Rectal smooth muscle tissue (tissue), 1 donor: ENCODE results near the gene IGSF21.

ENCODE experiments used
- H3K27ac ChIP-seq: one replicate; pipeline ENCODE4 v1.7.0; 2013; ENCODE audit warnings: low read depth, low read length, inconsistent platforms
- H3K27me3 ChIP-seq: one replicate; pipeline ENCODE4 v1.7.0; 2013; ENCODE audit warnings: low read length; ENCODE audit not compliant: control insufficient read depth, insufficient read depth
- H3K36me3 ChIP-seq: one replicate; pipeline ENCODE4 v1.7.0; 2013; ENCODE audit warnings: low read length; ENCODE audit not compliant: control insufficient read depth, insufficient read depth
- H3K4me1 ChIP-seq: one replicate; pipeline ENCODE4 v1.7.0; 2013; ENCODE audit warnings: low read length; ENCODE audit not compliant: control insufficient read depth, insufficient read depth
- H3K4me3 ChIP-seq: one replicate; pipeline ENCODE4 v1.7.0; 2013; ENCODE audit warnings: low read length
- H3K9ac ChIP-seq: one replicate; pipeline ENCODE4 v1.7.0; 2013; ENCODE audit warnings: low read length

IGSF21 gene

DNA sequence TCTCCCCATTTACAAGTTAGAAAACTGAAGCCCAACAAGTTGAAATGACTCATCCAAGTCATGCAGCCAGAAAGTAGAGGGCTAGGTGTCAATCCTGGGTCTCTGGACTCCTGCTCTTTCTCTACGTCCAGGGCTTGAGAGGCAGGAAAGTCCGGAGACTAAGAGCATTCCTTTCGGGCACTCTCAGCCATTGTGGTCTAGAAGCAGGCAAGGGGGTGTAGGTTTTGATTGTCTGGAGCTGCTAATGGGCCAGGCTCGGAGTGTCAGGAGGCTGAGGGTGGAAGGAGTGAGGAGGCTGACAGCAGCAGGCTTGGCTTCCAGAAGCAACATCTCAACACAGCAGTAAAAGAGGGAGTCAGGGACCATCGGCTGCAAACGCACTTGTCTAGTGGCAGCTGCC is 265.6 kb downstream of the IGSF21 start:
- no peak overlapping the region for H3K27ac ChIP-seq
- no peaks in the 10 kb centered on the region for H3K4me1 ChIP-seq
- no peak overlapping the region for H3K9ac ChIP-seq
- H3K36me3 ChIP-seq, result no peaks in the 10 kb centered on the region
- H3K4me3 ChIP-seq, result no peak overlapping the region
- H3K27me3 ChIP-seq, result no peaks in the 10 kb centered on the region

DNA sequence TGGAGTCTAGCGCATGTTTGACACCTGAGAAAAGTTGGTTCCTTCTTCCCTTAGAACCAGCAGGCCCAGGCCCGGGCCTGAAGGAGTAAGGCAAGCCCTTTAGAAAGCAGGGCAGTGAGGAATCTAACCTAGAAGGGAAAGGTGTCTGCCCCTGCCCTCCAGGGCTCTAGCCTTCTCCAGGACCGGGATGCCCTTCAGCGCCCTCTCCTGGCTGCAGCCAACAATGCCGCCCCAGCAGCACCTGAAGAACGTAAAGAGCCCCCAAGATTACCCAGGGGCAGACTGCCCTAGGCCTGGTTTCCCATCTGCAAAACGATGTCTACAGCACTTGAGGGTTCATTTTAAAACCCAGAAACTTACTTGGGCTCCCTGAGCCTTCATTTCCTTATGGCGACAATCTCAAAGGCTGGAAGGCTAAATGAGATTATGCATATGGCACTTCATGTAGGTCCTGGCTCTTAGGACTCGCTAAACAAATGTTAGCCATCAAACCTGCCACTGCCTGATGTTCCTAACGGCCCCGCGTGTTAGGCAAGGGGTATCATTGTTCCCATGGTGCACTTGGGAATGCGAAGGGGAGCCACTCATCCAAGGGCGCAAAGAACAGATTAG is 266.4 kb downstream of the IGSF21 start:
- Histone ChIP-seq H3K27ac (no peak overlapping the region), H3K36me3 (no peaks in the 10 kb centered on the region), H3K4me3 (no peak overlapping the region), H3K9ac (no peak overlapping the region), H3K4me1 (no peaks in the 10 kb centered on the region), H3K27me3 (no peaks in the 10 kb centered on the region)

DNA sequence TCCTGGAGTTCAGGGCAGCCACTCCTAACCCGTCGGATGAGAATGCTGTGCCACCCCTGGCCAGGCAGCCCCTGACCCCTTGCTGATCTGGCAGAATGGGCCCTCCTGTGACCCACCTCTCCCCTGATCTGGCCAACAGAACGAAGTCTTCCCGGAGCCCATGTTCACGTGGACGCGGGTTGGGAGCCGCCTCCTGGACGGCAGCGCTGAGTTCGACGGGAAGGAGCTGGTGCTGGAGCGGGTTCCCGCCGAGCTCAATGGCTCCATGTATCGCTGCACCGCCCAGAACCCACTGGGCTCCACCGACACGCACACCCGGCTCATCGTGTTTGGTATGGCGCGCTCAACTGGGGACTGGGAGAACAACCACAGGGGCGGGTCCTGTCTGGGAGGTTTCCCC is 269.1 kb downstream of the IGSF21 start:
- Histone ChIP-seq H3K36me3 (no peaks in the 10 kb centered on the region), H3K4me3 (no peak overlapping the region), H3K4me1 (no peaks in the 10 kb centered on the region), H3K27me3 (no peaks in the 10 kb centered on the region), H3K9ac (no peak overlapping the region), H3K27ac (no peak overlapping the region)

DNA sequence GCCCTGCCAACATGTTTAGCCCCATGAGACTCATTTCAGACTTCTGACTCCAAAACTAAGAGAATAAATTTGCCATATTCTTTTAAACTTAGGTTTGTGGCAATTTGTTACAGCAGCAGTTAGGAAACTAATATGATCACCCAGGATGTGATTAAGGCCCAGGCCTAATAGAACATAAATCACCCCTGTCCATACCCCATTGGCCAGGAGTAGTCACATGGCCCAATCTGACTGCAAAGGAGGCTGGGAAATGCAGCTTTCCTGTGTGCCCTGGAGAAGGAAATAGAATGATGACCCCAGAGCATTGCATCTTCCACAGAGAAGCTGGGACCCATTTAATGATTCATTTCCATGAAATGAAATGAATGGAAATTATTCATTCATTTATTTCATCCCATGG is 272.7 kb downstream of the IGSF21 start:
- Histone ChIP-seq H3K27ac (no peak overlapping the region), H3K4me3 (no peak overlapping the region), H3K4me1 (no peaks in the 10 kb centered on the region), H3K9ac (no peak overlapping the region), H3K27me3 (no peaks in the 10 kb centered on the region), H3K36me3 (no peaks in the 10 kb centered on the region)

DNA sequence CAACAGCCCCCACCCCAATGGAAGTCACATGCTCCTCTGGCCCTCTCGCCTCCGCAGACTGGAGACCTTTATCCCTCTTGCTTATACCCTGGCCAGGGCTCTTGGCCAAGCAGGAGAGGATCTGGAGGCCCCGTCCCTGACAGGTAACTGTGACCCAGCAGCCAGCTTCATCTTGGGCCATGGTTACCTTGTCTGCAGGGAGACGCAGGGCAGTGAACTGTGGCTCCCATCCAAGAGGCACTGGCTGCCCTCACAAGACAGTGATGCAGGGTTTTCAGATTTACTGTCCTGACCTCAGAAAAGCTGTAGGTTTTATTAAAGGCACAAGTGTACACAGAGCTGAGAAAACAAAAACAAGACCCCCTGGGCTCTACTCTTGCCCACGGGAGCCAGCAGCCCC is 276.5 kb downstream of the IGSF21 start:
- Histone ChIP-seq H3K4me1 (no peaks in the 10 kb centered on the region), H3K27me3 (no peaks in the 10 kb centered on the region), H3K36me3 (no peaks in the 10 kb centered on the region), H3K27ac (no peak overlapping the region), H3K4me3 (no peak overlapping the region), H3K9ac (no peak overlapping the region)

DNA sequence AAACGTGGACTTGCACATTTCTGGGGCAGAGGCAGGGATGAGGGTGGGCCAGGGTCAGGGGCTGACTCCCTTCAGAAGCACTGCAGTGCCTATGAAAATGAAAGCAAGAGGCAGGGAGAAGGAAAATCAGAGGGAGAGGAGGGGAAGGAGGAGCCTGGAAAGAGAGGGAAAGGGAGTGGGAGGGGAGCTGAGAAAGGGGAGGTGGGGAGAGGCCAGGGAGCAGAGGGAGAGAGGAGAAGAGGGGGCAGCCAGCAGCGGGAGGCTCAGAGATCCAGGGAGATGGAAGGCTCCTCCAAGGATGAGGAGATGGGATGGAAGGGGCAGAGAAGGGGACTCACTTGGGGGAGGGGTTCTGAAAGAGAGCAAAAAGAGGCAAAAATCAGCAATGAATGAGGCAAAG is 276.9 kb downstream of the IGSF21 start:
- no peaks in the 10 kb centered on the region for H3K4me1 ChIP-seq
- H3K27ac ChIP-seq, result no peak overlapping the region

DNA sequence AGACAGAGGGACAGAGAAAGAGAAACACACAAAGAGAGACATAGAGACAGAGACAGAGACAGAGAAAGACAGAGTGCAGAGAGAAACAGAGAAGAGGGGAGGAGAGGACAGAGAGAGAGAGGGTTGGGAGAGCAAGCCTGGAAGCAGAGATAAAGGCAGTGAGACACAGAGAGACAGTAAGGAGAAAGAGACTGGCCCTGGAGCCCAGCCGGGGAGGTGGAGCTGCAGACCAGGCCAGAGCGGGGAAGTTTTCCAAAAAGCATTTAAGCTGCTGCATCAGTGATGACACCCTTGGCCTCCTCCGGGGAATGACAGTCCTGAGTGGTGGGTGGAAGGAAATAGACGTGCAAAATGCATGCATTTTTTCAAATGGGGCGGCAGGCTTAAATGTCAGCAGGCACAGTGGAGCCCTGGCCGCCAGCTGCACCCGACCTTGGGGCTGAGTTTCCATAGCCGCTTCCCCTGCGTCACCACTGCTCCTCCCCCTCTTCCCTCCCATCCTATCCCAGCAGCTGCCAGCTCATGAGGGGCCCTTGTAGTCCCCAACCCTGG is 277.7 kb downstream of the IGSF21 start:
- H3K36me3 ChIP-seq, result no peaks in the 10 kb centered on the region
- no peaks in the 10 kb centered on the region for H3K27me3 ChIP-seq
- no peak overlapping the region for H3K4me3 ChIP-seq
- no peak overlapping the region for H3K27ac ChIP-seq
- H3K4me1 ChIP-seq, result no peaks in the 10 kb centered on the region
- no peak overlapping the region for H3K9ac ChIP-seq

More for the DNA sequence above, 276.9 kb downstream of the IGSF21 start:
- no peak overlapping the region for H3K9ac ChIP-seq
- H3K4me3 ChIP-seq, result no peak overlapping the region
- H3K36me3 ChIP-seq, result no peaks in the 10 kb centered on the region
- no peaks in the 10 kb centered on the region for H3K27me3 ChIP-seq

DNA sequence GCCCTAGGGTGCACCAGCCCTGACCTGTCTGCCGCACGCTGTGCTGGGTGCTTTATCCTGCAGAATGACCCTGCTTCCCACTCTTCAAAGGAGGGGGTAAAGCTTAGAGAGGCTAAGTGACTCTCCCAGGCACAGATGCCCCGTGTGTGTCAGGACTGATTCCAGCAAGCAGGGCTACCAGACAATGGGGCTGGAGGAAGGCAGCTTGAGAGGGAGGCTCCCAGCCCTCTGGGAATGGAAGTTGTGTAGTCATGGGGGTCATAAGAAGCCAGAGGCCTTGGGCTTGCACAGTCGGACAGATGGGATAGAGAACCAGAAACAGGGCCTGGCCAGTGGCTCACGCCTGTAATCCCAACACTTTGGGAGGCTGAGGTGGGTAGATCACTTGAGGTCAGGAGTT is 279.0 kb downstream of the IGSF21 start:
- Histone ChIP-seq H3K27ac (no peak overlapping the region), H3K9ac (no peak overlapping the region), H3K4me1 (no peaks in the 10 kb centered on the region), H3K36me3 (no peaks in the 10 kb centered on the region), H3K4me3 (no peak overlapping the region), H3K27me3 (no peaks in the 10 kb centered on the region)

DNA sequence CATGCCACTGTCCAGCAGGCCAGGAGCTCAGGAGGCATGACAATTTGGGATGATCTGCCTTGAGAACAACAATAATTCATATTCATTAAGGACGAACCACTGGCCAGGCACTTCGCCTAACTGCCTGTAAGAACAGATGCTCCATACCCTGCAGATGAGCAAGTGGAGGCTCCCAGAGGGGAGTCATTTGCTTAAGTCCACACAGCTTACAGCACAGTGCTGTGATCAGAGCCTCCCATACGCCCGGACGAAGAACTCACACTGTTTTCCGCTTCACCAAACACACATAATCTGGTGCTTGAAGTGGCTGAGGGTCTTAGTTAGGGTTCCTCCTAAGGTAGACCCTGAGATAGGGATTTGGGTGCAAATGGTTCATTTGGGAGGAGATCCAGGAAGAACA is 279.7 kb downstream of the IGSF21 start:
- Histone ChIP-seq H3K27ac (no peak overlapping the region), H3K4me1 (no peaks in the 10 kb centered on the region)

DNA sequence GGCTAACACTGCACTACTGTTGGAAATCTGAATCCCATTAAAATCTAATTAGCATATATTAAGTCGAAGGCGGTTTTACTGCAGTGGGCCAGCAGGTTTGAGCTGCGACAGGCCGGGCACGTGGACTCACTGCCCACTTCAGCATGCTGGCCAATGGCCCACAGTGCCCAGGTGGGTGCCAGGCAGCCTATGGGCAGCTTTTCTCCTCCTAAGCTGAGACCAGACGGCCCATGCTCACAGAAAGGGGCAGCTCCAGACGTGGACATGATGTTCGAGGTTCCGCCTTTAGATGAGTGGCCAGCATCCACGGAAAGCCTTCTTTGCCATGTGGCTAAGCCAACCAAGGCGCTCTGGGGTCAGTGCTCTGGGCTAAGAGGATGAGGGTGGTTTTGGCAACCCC is 283.4 kb downstream of the IGSF21 start:
- no peaks in the 10 kb centered on the region for H3K27me3 ChIP-seq

More for the DNA sequence above, 279.7 kb downstream of the IGSF21 start:
- Histone ChIP-seq H3K9ac (no peak overlapping the region), H3K4me3 (no peak overlapping the region), H3K36me3 (no peaks in the 10 kb centered on the region), H3K27me3 (no peaks in the 10 kb centered on the region)

DNA sequence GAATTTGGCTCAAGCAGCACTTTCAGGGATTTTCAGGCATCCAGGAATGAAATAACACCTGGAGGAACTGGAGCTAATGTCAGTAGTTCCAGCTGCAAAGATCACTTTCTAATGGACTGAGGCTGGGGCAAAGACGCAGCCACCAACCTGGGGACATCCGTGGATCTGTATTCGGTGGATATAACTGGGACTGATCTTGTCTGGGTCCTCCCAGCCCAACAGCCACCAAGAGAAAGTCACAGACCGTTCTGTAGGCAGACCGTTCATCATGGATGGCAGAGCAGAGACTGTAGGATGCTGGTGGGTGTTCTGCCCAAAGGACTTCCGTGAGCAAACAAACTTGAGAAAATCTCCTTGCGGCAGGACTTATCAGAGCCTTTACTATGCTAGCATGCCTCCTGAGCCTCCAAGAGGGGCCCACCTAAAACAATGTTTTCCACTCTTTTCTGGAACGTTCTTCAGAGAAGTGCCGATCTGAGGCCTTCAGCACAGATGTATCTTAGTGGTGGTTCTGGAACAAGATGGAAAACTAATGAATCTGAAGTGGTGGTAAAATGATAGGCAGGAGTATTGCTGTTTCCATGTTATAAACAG is 287.1 kb downstream of the IGSF21 start:
- Histone ChIP-seq H3K27me3 (no peaks in the 10 kb centered on the region), H3K4me1 (no peaks in the 10 kb centered on the region), H3K4me3 (no peak overlapping the region), H3K27ac (no peak overlapping the region), H3K36me3 (no peaks in the 10 kb centered on the region), H3K9ac (no peak overlapping the region)

More for the DNA sequence above, 283.4 kb downstream of the IGSF21 start:
- Histone ChIP-seq H3K36me3 (no peaks in the 10 kb centered on the region), H3K4me3 (no peak overlapping the region), H3K9ac (no peak overlapping the region), H3K27ac (no peak overlapping the region), H3K4me1 (no peaks in the 10 kb centered on the region)

DNA sequence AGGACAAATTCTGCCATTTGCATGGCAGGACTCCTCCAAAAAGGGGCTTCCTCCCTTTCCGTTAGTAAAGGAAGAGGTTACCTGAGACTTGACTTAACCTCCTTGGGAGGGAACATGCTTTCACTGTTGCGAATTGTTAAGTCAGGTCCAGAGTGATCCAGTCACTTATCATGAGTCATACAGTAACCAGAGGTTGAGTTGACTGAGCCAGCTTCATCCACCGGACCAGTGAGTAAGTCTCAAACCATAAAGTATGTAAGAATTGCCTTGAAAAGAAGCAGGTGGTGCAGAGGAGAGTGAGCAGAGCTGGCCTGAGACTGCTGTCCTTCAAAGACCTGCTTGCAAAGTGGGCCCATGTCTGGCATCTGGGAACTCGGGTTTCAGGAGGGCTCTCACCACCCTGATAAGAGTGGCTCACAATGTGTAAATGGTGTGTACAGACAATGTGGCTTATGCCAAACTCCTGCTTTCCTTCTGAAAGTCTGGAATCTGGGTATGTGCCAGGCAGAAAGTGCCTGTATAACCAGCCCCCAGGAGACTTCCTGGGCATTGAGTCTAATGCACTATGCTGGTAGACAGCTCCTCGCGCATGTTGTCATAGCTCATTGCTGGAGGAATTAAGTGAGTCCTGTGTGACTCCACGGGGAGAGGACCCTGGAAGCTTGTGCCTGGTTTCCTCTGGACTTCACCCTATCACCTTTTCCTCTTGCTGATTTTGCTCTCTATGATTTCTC is 288.8 kb downstream of the IGSF21 start:
- H3K36me3 ChIP-seq, result no peaks in the 10 kb centered on the region
- no peak overlapping the region for H3K27ac ChIP-seq
- H3K27me3 ChIP-seq, result no peaks in the 10 kb centered on the region
- no peaks in the 10 kb centered on the region for H3K4me1 ChIP-seq
- H3K4me3 ChIP-seq, result no peak overlapping the region
- no peak overlapping the region for H3K9ac ChIP-seq
